Measurements from ENCODE around the gene FRYL.

FRYL gene

GRCh38 chr4:48499551-48500066, 280.5 kb downstream of the FRYL start:
- TF ChIP-seq TEAD4 (IDR thresholded peaks at IDR 0.05) (no peak), EGR1 (IDR thresholded peaks at IDR 0.05) (no peak), TAF1 (IDR thresholded peaks at IDR 0.05; ENCODE audit: low read depth) (no peak), YY1 (IDR thresholded peaks at IDR 0.05; ENCODE audit: low read depth) (no peak), MAX (IDR thresholded peaks at IDR 0.05) (no peak)
- TF ChIP-seq, protein P1, sequence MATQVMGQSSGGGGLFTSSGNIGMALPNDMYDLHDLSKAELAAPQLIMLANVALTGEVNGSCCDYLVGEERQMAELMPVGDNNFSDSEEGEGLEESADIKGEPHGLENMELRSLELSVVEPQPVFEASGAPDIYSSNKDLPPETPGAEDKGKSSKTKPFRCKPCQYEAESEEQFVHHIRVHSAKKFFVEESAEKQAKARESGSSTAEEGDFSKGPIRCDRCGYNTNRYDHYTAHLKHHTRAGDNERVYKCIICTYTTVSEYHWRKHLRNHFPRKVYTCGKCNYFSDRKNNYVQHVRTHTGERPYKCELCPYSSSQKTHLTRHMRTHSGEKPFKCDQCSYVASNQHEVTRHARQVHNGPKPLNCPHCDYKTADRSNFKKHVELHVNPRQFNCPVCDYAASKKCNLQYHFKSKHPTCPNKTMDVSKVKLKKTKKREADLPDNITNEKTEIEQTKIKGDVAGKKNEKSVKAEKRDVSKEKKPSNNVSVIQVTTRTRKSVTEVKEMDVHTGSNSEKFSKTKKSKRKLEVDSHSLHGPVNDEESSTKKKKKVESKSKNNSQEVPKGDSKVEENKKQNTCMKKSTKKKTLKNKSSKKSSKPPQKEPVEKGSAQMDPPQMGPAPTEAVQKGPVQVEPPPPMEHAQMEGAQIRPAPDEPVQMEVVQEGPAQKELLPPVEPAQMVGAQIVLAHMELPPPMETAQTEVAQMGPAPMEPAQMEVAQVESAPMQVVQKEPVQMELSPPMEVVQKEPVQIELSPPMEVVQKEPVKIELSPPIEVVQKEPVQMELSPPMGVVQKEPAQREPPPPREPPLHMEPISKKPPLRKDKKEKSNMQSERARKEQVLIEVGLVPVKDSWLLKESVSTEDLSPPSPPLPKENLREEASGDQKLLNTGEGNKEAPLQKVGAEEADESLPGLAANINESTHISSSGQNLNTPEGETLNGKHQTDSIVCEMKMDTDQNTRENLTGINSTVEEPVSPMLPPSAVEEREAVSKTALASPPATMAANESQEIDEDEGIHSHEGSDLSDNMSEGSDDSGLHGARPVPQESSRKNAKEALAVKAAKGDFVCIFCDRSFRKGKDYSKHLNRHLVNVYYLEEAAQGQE (IDR thresholded peaks at IDR 0.05; ENCODE audit: low read depth): no peak

GRCh38 chr4:48498895-48499294, 281.2 kb downstream of the FRYL start:
- no peak for TF ChIP-seq TAF1 (IDR thresholded peaks at IDR 0.05; ENCODE audit: low read depth)
- TF ChIP-seq TEAD4 (IDR thresholded peaks at IDR 0.05): no peak
- no peak for TF ChIP-seq YY1 (IDR thresholded peaks at IDR 0.05; ENCODE audit: low read depth)
- TF ChIP-seq NFIC (IDR thresholded peaks at IDR 0.05): no peak
- no peak for TF ChIP-seq CEBPB (IDR thresholded peaks at IDR 0.05)
- TF ChIP-seq TCF12 (IDR thresholded peaks at IDR 0.05; ENCODE audit: low read depth): no peak
- TF ChIP-seq ZBTB7A (IDR thresholded peaks at IDR 0.05; ENCODE audit: low read depth): no peak
- TF ChIP-seq RAD21 (IDR thresholded peaks at IDR 0.05; ENCODE audit: low read depth): no peak
- TF ChIP-seq, protein P2, sequence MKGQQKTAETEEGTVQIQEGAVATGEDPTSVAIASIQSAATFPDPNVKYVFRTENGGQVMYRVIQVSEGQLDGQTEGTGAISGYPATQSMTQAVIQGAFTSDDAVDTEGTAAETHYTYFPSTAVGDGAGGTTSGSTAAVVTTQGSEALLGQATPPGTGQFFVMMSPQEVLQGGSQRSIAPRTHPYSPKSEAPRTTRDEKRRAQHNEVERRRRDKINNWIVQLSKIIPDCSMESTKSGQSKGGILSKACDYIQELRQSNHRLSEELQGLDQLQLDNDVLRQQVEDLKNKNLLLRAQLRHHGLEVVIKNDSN (IDR thresholded peaks at IDR 0.05): no peak
- no peak for TF ChIP-seq EGR1 (IDR thresholded peaks at IDR 0.05)

DNA sequence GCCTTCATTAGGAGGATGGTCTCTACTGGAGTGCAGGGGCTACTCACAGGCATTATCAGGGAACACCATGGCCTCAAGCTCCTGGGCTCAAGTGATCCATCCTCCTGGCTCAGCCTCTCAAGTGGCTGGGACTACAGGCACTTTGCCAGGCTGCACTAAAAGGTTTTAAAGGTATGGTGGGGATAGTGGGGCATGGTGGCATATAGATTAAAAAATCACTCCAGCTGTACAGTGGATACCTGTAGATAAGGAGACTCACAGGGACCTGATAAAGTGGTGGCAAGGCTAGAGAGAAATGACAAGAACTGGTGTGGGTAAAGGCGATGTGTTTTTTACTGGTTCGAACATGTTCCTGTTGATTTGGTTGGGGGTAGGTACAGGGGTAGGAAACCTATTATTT, 284.1 kb downstream of the FRYL start:
- TF ChIP-seq TEAD4 (IDR thresholded peaks at IDR 0.05) (no peak), CEBPB (IDR thresholded peaks at IDR 0.05) (no peak), EP300 (IDR thresholded peaks at IDR 0.05; ENCODE audit: borderline replicate concordance) (no peak), EGR1 (IDR thresholded peaks at IDR 0.05) (no peak), NFIC (IDR thresholded peaks at IDR 0.05) (no peak), TCF12 (IDR thresholded peaks at IDR 0.05; ENCODE audit: low read depth) (no peak), TAF1 (IDR thresholded peaks at IDR 0.05; ENCODE audit: low read depth) (no peak), RAD21 (IDR thresholded peaks at IDR 0.05; ENCODE audit: low read depth) (no peak)

GRCh38 chr4:48493452-48494100, 286.5 kb downstream of the FRYL start:
- no peak for TF ChIP-seq FOXM1 (IDR thresholded peaks at IDR 0.05; ENCODE audit: borderline replicate concordance, low read depth)
- TF ChIP-seq TEAD4 (IDR thresholded peaks at IDR 0.05): no peak
- TF ChIP-seq CEBPB (IDR thresholded peaks at IDR 0.05): no peak
- TF ChIP-seq TCF12 (IDR thresholded peaks at IDR 0.05; ENCODE audit: low read depth): no peak
- TF ChIP-seq, protein P1 (IDR thresholded peaks at IDR 0.05; ENCODE audit: low read depth): no peak
- TF ChIP-seq RAD21 (IDR thresholded peaks at IDR 0.05; ENCODE audit: low read depth): no peak
- TF ChIP-seq CREB1 (IDR thresholded peaks at IDR 0.05; ENCODE audit: low read depth): no peak
- TF ChIP-seq TAF1 (IDR thresholded peaks at IDR 0.05; ENCODE audit: low read depth): no peak

- TF ChIP-seq TAF1 (IDR thresholded peaks at IDR 0.05; ENCODE audit: low read depth) (no peak), NFIC (IDR thresholded peaks at IDR 0.05) (no peak), ZBTB7A (IDR thresholded peaks at IDR 0.05; ENCODE audit: low read depth) (no peak), MAX (IDR thresholded peaks at IDR 0.05) (no peak), CEBPB (IDR thresholded peaks at IDR 0.05) (no peak), CREB1 (IDR thresholded peaks at IDR 0.05; ENCODE audit: low read depth) (no peak)
- TF ChIP-seq, protein P1 (IDR thresholded peaks at IDR 0.05; ENCODE audit: low read depth): no peak
Observed at GRCh38 chr4:48491514-48492176, 288.4 kb downstream of the FRYL start.
